Inflammatory macrophage treated with lipopolysaccharide for 4 hours (primary cell): ENCODE results near the gene JADE2.
A peak's percentile ranks its signal among the peaks of the same experiment; 100 is the strongest.
"Not testable (repeated sequence)": the region's sequence is repeated elsewhere in the genome, so short reads cannot be mapped to it uniquely, and the experiment has no call there.

ENCODE experiments used
- DNase-seq: peaks from one replicate; pipeline ENCODE4 v3.0.0-alpha.2; 2020

The JADE2 gene

DNA sequence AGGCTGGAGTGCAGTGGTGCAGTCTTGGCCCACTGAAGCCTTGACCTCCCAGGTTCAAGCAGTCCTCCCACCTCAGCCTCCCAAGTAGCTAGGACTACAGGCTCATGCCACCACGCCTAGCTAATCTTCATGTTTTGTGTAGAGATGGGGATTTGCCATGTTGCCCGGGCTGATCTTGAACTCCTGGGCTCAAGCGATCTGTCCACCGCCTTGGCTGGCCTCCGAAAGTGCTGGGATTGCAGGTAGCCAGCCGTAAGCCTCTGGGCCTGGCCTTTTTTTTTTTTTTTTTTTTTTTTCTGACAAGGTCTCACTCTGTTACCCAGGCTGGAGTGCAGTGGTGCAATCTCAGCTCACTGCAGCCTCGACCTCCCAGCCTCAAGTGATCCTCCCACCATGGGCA lies 27.2 kb downstream of the JADE2 start:
- DNase-seq: not testable (repeated sequence)

DNA sequence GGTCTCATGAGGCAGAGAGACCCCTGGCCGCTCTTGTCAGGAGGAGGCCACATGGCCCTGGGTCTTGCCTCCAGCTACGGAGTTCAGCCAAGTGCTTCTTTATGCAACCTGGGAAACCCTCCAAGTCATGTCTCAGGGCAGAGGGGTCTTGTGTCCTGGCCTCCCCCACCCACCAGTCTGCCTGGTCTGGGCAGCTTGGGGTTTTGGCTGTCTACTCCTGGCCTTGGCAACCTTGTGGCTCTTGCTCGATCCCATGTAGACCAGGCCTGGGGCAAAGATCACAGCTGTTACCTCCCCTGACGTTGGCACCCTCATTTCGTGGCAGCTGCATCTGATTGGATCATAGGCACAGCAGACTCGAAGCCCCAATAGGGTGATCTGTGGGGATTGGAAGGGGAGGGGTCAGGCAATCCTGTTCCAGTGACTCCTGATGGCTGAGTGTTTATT lies 28.4 kb downstream of the JADE2 start:
- no peak for DNase-seq

DNA sequence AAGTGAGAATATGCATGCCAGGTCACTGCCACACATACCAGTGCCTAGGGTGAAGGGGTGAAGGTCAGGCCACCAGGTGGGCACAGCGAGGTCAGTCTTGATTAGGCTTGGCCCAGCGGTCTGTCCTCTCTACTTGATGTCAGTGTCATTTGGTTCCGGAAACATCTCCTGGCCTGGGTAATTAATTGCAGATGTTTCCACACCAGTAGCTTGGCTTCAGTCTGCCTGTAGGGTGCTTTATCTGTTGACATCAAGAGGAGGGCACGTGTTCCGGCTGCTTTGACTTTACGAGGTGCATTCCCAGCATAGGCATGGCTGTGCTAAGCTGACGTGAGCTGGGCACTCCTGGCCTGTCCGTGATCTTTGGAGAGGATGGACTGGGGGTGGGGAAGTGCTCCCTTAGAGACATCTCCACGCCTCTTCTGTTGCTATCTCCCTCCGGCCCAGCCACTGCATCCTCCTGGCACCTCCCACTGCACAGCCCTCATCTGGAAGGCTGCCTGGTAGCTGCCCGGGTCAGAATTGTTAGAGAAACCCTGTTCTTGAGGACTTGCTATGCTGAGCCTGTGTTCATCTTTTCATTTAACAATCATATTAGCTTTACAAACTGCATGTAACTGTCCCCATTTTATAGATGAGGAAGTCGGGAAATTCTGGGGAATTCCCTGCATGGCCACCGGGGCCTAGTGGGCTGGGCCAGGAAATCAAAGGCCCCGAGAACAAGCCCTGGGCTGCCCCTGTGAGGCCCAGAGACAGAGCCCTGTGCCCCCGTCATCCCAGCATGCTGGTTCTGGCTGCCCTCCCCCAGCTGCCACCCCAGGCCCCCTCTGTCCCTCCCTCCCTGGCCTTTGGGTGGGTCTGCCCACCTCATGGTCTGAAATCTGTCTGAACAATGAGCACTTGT lies 29.1 kb downstream of the JADE2 start:
- peak; percentile 90 for DNase-seq

DNA sequence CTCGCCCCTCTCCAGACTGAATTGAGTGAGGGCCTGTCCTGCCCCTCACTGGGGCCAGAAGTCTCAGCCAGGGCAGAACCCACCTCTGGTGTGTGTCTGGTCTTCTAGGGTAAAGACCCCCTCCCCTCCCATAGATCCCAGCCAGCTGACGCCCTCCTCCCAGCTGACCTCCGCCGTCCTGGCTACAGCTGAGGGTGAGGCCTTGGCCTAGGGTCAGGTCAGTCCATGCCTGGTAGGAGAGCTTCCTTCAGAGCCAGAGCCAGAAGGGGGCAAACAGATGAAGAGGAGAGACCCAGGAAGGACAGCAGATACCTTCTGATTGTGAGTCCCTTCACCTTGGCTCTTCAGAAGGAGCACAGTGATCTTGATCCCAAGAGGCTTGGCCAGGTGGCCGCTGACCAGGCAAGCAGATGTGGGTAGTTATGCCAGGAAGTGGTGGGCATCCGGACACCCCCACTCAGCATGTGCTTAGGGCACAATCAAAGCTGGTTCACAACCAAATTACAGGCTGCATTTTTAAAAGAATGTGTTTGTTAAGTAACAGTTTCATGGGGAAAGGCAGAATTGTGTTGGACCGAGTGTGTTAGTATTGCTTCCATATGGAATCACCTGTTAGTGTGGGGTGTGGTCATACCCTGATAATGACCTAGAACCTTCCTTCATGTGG lies 29.9 kb downstream of the JADE2 start:
- DNase-seq: no peak

- DNase-seq: peak; percentile 90
Observed at GRCh38 chr5:134555890-134556311, 30.4 kb downstream of the JADE2 start.

DNA sequence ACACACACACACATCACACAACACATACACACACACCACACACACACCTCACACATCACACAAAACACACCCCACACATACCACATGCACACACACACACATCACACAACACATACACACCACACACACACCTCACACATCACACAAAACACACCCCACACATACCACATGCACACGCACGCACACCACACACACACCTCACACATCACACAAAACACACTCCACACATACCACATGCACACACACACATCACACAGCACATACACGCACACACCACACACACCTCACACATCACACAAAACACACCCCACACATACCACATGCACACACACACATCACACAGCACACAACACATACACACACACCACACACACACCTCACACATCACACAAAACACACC lies 31.1 kb downstream of the JADE2 start:
- DNase-seq: not testable (repeated sequence)

GRCh38 chr5:134556994-134557393 lies 31.5 kb downstream of the JADE2 start:
- no peak for DNase-seq

- no peak for DNase-seq
Observed at GRCh38 chr5:134559672-134560071, 34.2 kb downstream of the JADE2 start.

DNA sequence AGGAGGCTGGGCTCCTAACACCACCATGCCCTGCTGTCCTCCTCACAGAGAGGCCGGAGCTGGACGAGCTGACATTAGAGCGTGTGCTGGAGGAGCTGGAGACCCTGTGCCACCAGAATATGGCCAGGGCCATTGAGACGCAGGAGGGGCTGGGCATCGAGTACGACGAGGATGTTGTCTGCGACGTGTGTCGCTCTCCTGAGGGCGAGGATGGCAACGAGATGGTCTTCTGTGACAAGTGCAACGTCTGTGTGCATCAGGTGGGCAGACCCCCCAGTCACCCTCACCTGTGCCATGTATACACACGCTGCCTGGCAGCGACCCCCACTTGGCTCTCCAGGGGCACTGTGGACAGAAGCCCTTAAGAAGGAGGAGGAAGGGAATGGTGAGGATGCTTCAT lies 35.2 kb downstream of the JADE2 start:
- no peak for DNase-seq

DNA sequence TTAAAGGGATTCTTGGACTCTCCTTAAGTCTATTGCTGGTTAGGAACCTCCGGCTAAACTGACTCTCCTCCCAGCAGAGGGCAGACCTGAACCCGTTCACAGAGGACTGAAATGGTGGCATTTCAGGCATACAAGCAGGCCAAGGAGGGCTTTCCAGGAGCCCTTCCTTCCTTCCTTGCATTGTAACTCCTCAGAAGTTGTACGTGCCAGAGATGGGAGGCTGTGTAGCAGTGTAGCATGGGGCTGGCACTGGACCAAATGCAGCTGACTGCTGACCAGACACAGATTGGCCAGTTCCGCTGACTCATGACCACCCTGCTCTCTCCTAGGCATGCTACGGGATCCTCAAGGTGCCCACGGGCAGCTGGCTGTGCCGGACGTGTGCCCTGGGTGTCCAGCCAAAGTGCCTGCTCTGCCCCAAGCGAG lies 36.4 kb downstream of the JADE2 start:
- peak; percentile 54 for DNase-seq

DNA sequence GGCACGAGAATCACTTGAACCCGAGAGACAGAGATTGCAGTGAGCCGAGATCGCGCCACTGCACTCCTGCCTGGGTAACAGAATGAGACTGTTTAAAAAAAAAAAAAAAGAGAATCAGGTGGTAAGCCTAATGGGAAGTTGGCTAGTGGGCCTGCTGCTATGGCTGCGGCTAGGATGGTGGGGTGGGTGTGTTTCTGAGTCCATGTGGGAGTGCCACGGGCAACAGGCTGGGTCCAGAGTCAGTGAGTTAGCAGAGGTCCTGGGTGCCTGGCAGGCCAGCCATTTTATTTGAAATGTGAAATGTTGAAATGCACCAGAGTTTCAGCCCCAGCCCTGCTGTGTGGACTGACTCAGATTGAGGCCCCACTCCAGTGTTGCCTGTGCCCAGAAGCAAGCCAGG lies 37.8 kb downstream of the JADE2 start:
- no peak for DNase-seq

DNA sequence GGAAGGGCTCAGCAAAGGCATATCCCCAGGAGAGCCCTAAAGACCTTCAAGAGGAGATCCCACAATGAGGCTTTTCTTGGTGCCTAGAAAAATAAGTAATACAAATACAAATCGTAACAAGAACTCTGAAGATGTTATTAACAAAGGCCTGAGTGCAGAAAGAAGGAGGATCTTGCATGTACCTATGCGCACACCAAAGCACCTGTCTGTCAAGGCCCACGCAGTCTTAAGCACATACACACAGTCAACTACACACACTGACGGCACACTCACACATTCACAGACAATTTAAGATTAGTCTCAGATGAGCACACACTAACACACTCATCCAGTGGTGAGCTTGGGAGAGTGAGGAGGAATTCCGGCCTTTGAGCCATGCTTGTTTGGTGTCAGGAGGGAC lies 38.5 kb downstream of the JADE2 start:
- no peak for DNase-seq

- no peak for DNase-seq
Observed at GRCh38 chr5:134564396-134564795, 38.9 kb downstream of the JADE2 start.

- no peak for DNase-seq
Observed at GRCh38 chr5:134565791-134566740, 40.6 kb downstream of the JADE2 start.

DNA sequence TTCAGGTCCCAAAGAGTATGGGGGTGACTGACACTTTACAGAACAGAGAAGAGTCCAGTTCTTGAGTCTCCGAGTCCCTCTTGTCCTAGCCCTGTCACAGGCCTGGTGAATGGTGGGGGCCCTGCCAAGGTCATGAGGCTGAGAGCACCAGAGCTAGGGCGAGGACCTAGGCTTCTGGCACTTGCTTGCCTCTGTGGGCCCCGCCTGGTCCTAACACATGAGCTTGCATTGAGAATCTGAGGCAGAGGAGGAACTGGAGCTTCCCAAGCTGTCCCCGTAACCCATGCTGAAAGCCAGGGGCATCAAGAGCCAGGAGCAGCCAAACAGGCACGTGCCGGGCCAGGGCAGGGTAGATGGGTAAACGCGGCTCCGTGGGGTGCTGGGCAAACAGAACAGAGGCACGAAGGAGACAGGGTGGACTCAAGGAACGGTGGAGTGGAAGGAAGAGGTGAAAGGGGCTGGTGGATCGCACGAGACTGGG lies 41.3 kb downstream of the JADE2 start:
- no peak for DNase-seq

DNA sequence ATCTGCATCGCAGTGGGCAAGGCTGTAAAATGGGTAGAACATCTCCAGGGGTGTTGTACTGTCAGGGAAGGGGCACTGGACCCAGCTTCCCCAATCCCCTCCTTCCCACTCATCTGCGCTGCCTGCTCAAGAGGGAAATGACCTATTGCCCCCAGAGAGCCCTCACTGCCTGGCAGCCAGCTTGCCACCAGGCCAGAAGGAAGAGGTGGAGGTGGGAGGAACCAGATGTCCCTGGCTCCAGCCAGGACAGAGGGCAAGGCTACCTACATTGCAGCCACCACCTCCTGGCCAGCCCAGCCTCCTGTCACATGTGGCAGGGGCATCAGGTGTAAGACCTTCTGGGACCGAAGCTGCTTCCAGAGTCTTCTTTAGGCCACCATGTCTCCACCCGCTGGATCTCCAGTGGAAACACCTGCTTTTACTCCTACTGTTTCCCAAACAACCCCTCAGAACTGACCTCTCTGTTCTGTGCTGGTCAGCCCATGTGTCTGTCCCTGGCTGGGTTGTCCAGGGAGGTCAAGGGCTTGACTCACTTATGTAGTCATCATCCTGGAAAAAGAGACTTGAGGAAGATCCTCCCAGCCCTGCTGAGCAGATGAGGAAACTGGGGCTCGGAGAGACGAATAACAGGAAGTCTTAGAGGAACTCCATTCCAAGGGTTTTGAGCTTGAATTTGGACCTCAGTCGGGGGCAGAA lies 42.3 kb downstream of the JADE2 start:
- DNase-seq: peak; percentile 93

- DNase-seq: no peak
Observed at GRCh38 chr5:134568337-134568700, 42.8 kb downstream of the JADE2 start.

- DNase-seq: peak; percentile 68
Observed at GRCh38 chr5:134568761-134569695, 43.6 kb downstream of the JADE2 start.

GRCh38 chr5:134569758-134570364 lies 44.4 kb downstream of the JADE2 start:
- DNase-seq: no peak

GRCh38 chr5:134570365-134570758 lies 44.9 kb downstream of the JADE2 start:
- no peak for DNase-seq

- DNase-seq: no peak
Observed at GRCh38 chr5:134570886-134571285, 45.4 kb downstream of the JADE2 start.
